HEK293T (cell line): Measurements from ENCODE around the gene ST8SIA6.
A peak's percentile ranks its signal among the peaks of the same experiment; 100 is the strongest.

Experiments used
- CTCF ChIA-PET: fragments of 350-600 bp; formaldehyde crosslinking; extraction: SDS; loops from one replicate; lab custom pipeline; 2021; ENCODE audit warnings: antibody characterized with exemption, inconsistent platforms; lab: Yijun Ruan, JAX
- POLR2A ChIA-PET: fragments of 350-600 bp; formaldehyde crosslinking; extraction: SDS; loops from one replicate; lab custom pipeline; 2020; ENCODE audit warnings: antibody characterized with exemption, inconsistent platforms; lab: Yijun Ruan, JAX
- DNase-seq: peaks from one replicate; pipeline ENCODE4 v3.0.0; 2012; ENCODE audit warnings: mixed read lengths; ENCODE audit errors: extremely low spot score
- ARNT ChIP-seq: fragments of 450-650 bp; IDR thresholded peaks from 2 replicates; pipeline ENCODE4 v1.6.1; 2017; ENCODE audit warnings: mild to moderate bottlenecking
- BHLHE40 ChIP-seq: fragments of 450-650 bp; IDR thresholded peaks from 2 replicates; pipeline ENCODE4 v1.6.1; 2016; ENCODE audit warnings: mild to moderate bottlenecking, moderate library complexity, borderline replicate concordance
- CTBP1 ChIP-seq: fragments of 450-650 bp; IDR thresholded peaks from 2 replicates; pipeline ENCODE4 v1.6.1; 2016; ENCODE audit warnings: borderline replicate concordance
- ELF4 ChIP-seq: fragments of 450-650 bp; IDR thresholded peaks from 2 replicates; pipeline ENCODE4 v1.6.1; 2017; ENCODE audit warnings: antibody characterized with exemption
- FOXA1 ChIP-seq: fragments of 450-650 bp; IDR thresholded peaks from 2 replicates; pipeline ENCODE4 v1.6.1; 2016; ENCODE audit warnings: mild to moderate bottlenecking
- FOXK2 ChIP-seq: fragments of 450-650 bp; IDR thresholded peaks from 2 replicates; pipeline ENCODE4 v1.6.1; 2016; ENCODE audit warnings: mild to moderate bottlenecking
- FOXM1 ChIP-seq: fragments of 450-650 bp; IDR thresholded peaks from 2 replicates; pipeline ENCODE4 v1.6.1; 2017; ENCODE audit warnings: mild to moderate bottlenecking, borderline replicate concordance
- HDGF ChIP-seq: fragments of 450-650 bp; IDR thresholded peaks from 2 replicates; pipeline ENCODE4 v1.6.1; 2017; ENCODE audit warnings: antibody characterized with exemption, borderline replicate concordance
- L3MBTL2 ChIP-seq: fragments of 450-650 bp; conservative IDR thresholded peaks from 2 replicates; pipeline ENCODE4 v1.6.1; 2016; ENCODE audit warnings: mild to moderate bottlenecking
- LEF1 ChIP-seq: fragments of 450-650 bp; IDR thresholded peaks from 2 replicates; pipeline ENCODE4 v1.6.1; 2017; ENCODE audit warnings: mild to moderate bottlenecking, borderline replicate concordance
- NFRKB ChIP-seq: fragments of 450-650 bp; IDR thresholded peaks from 2 replicates; pipeline ENCODE4 v1.6.1; 2016; ENCODE audit warnings: mild to moderate bottlenecking, moderate library complexity
- SP1 ChIP-seq: fragments of 450-650 bp; IDR thresholded peaks from 2 replicates; pipeline ENCODE4 v1.6.1; 2017
- SUZ12 ChIP-seq: fragments of 450-650 bp; IDR thresholded peaks from 2 replicates; pipeline ENCODE4 v1.6.1; 2016; ENCODE audit warnings: mild to moderate bottlenecking
- TARDBP ChIP-seq: fragments of 450-650 bp; IDR thresholded peaks from 2 replicates; pipeline ENCODE4 v1.6.1; 2016
- ZNF384 ChIP-seq: fragments of 450-650 bp; IDR thresholded peaks from 2 replicates; pipeline ENCODE4 v1.6.1; 2016
- TF ChIP-seq, protein P1 (sequence below): fragments of 450-650 bp; IDR thresholded peaks from 2 replicates; pipeline ENCODE4 v1.6.1; 2016

ST8SIA6 gene

DNA sequence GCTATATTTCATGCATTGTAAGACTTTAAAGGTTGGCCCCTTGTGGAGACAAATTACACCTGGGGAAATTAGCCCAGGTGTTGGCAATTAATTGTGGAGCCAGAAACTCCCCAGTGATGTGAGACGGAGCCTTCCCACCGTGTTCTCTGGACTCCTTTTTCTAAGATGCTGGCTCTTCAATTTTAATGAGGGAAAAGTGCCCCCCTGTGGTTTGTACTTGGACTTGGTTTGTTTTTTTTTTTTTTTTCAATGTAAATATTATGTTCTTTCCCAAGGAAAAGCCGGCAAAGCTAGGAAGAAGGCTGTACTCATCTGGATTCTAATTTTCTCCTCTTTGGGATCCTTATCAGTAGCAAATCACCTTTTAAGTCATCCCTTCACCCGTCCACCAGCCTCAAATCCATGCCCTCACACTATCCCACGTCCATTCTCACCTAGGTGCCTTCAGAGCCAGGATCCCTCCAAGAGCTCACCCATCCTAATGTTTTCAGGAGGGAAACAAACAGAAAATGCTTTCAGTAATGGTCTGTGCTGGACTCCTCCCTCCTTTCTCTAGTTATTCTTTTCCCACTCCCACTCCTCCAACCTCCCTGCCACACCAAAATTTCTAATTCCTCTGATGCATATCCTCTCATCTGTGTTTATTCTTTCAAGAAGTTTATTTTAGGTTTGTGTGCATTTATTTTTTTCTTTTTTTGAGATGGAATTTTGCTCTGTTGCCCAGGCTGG lies 20.4 kb upstream of the ST8SIA6 start:
- DNase-seq = no peak
- POLR2A ChIA-PET = no interaction called here
- peak; percentile 85 for TF ChIP-seq ZNF384
- no peak for TF ChIP-seq L3MBTL2
- CTCF ChIA-PET = interaction anchor here (0.6 to 0.7 kb wide), 4 partner anchors 40 to 1438 kb away, joined by 3 to 6 read pairs (median 4); no protein-coding TSS in a partner anchor

DNA sequence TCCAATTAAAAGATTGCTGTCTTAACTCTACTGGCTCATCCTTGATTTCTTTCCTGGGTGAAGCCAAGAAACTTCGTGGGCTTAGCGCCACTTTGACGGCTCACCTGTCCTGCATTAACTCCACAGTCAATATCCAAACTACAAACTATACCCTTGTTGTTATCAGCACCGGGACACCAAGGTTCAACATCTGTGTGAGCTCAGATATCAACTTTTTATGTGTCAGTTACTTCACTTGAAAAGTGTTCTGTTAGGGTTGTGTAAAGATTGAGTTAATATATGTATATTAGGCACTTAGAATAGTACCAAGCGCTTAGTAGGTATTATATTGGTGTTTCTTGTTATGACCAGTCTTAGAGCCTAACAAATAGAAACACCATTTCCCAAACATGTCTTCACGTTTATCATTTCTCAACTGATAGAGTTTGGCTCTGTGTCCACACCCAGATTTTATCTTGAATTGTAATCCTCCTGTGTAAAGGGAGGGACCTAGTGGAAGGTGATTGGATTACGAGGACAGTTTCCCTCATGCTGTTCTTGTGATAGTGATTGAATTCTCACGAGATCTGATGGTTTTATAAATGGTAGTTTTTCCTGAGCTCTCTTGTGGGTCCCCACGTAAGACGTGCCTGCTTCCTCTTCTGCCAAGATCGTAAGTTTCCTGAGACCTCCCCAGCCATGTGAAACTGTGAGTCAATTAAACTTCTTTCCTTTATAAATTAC lies 19.0 kb upstream of the ST8SIA6 start:
- DNase-seq = no peak
- TF ChIP-seq FOXM1 = no peak
- TF ChIP-seq FOXK2 = no peak
- no peak for TF ChIP-seq SUZ12
- TF ChIP-seq BHLHE40 = no peak
- no peak for TF ChIP-seq HDGF
- TF ChIP-seq TARDBP = no peak
- POLR2A ChIA-PET = no interaction called here
- CTCF ChIA-PET = no interaction called here

DNA sequence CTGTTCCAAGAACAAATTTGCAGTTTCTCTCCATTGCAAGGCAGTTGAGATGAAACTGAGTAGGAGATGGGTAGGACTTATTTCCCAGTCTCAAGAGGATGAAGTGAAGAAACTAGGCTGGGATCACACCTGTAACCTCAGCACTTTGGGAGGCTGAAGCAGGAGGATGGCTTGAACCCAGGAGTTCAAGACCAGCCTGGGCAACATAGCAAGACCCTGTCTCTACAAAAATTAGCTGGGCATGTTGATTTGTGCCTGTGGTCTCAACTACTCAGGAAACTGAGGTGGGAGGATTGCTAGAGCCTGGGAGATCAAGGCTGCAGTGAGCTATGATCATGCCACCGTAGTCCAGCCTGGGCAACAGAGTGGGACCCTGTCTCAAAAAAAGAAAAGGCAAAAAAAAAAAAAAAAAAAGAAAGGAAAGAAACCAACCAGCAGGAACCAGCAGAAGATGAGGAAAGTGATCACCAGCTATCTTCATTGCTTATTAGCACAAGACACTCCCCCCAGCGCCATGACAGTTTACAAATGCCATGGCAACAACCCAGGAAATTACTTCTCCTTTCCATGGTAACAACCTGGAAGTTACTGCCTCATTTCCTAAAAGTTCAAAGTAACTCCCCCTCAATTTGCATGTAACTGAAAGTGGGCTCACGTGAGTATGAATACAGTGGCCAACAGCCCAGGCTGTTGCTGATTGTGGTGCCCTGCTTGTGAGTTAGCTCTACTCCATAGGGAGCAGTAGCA lies 18.3 kb upstream of the ST8SIA6 start:
- DNase-seq = no peak
- ChIA-PET POLR2A (no interaction called here), CTCF (no interaction called here)
- no peak for TF ChIP-seq L3MBTL2
- no peak for TF ChIP-seq FOXM1
- TF ChIP-seq SP1 = no peak

DNA sequence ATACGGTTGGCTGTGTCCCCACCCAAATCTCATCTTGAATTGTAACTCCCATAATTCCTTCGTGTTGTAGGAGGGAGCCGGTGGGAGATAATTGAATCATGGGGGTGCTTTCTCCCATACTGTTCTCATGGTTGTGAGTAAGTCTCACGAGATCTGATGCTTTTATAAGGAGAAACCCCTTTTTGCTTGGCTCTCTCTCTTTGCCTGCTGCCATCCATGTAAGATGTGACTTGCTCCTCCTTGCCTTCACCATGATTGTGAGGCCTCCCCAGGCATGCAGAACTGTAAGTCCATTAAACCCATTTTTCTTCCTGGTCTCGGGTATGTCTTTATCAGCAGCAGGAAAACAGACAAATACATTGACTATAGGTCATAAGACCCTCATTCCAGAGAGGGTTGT lies 15.9 kb upstream of the ST8SIA6 start:
- TF ChIP-seq TARDBP (no peak), ELF4 (no peak), LEF1 (no peak), SP1 (no peak), HDGF (no peak), FOXK2 (no peak), ARNT (no peak), SUZ12 (no peak), NFRKB (no peak), ZNF384 (no peak), FOXA1 (no peak), BHLHE40 (no peak), L3MBTL2 (no peak), CTBP1 (no peak), FOXM1 (no peak)
- TF ChIP-seq, protein P1, sequence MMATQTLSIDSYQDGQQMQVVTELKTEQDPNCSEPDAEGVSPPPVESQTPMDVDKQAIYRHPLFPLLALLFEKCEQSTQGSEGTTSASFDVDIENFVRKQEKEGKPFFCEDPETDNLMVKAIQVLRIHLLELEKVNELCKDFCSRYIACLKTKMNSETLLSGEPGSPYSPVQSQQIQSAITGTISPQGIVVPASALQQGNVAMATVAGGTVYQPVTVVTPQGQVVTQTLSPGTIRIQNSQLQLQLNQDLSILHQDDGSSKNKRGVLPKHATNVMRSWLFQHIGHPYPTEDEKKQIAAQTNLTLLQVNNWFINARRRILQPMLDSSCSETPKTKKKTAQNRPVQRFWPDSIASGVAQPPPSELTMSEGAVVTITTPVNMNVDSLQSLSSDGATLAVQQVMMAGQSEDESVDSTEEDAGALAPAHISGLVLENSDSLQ = no peak
- POLR2A ChIA-PET = no interaction called here
- CTCF ChIA-PET = no interaction called here
- no peak for DNase-seq

DNA sequence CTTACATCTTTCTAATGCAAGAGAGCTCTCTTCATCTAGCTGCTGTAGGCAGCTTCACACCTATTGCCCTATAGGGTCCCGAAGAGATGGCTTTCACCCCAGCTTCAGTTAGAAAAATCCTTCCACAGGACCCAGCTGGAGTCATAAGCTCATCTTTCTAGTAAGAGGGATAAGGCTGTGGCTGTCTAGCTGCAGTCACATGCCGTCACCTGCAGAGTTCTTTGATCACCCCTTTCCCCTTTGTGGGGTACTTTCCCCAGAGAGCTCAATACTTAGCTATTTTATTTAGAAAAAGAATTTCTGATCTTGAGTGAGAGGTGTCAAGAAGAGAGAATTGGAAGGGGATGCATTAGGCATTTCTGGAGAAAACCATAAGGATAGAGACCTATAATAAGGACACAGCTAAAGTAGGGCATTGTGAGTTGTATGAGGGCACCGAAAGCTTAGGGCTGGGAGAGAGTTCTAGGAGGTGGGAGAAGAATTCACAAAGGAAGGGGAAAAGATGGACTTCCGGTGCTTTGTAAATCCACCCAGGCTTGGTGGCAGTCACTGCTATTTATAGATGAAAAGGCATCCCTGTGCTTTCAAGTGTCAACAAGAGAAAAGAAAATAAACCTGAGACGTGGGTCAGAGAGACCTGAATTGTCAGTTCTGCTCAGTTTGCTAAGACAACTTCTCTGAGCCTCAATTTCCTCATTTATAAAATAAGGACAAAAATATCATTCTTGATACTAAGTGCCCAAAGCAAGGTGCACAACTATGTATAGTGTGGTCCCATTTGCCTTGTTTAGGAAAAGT lies 11.1 kb upstream of the ST8SIA6 start:
- POLR2A ChIA-PET = interaction anchor here (0.8 kb wide), 1 partner anchor 10 kb away, joined by 3 read pairs; no protein-coding TSS in a partner anchor

More for the DNA sequence above, 11.1 kb upstream of the ST8SIA6 start:
- TF ChIP-seq FOXM1 (no peak), BHLHE40 (no peak), HDGF (no peak), FOXK2 (no peak), SP1 (no peak), ARNT (no peak), NFRKB (no peak), LEF1 (no peak), L3MBTL2 (no peak), FOXA1 (no peak), TARDBP (no peak), CTBP1 (no peak), ELF4 (no peak), SUZ12 (no peak), ZNF384 (no peak)
- TF ChIP-seq, protein P1 = no peak
- no peak for DNase-seq
- CTCF ChIA-PET = interaction anchor here (0.5 kb wide), 1 partner anchor 28 kb away, joined by 3 read pairs; no protein-coding TSS in a partner anchor
